ENCODE data around the gene JARID2.
A peak's percentile ranks its signal among the peaks of the same experiment; 100 is the strongest.

Gene JARID2

GRCh38 chr6:15376900-15377487 lies 131.1 kb downstream of the JARID2 start:
- DNase-seq (ENCODE audit: low read depth) = no peak

GRCh38 chr6:15378272-15378671 lies 132.4 kb downstream of the JARID2 start:
- DNase-seq (ENCODE audit: low read depth) = no peak

GRCh38 chr6:15378866-15379265 lies 133.0 kb downstream of the JARID2 start:
- DNase-seq (ENCODE audit: low read depth) = no peak

- no peak for DNase-seq (ENCODE audit: low read depth)
Measured at GRCh38 chr6:15380351-15380750, 134.5 kb downstream of the JARID2 start.

- no peak for DNase-seq (ENCODE audit: low read depth)
Measured at GRCh38 chr6:15382089-15382488, 136.2 kb downstream of the JARID2 start.

GRCh38 chr6:15382712-15383111 lies 136.8 kb downstream of the JARID2 start:
- no peak for DNase-seq (ENCODE audit: low read depth)

GRCh38 chr6:15384901-15385300 lies 139.0 kb downstream of the JARID2 start:
- DNase-seq (ENCODE audit: low read depth) = no peak

GRCh38 chr6:15385521-15385920 lies 139.7 kb downstream of the JARID2 start:
- no peak for DNase-seq (ENCODE audit: low read depth)

- DNase-seq (ENCODE audit: low read depth) = no peak
Measured at GRCh38 chr6:15386110-15386755, 140.4 kb downstream of the JARID2 start.

- no peak for DNase-seq (ENCODE audit: low read depth)
Measured at GRCh38 chr6:15386756-15387112, 140.9 kb downstream of the JARID2 start.

- no peak for DNase-seq (ENCODE audit: low read depth)
Measured at GRCh38 chr6:15387118-15387517, 141.2 kb downstream of the JARID2 start.

GRCh38 chr6:15389084-15389764 lies 143.4 kb downstream of the JARID2 start:
- DNase-seq (ENCODE audit: low read depth) = peak; percentile 52

GRCh38 chr6:15389765-15390723 lies 144.2 kb downstream of the JARID2 start:
- no peak for DNase-seq (ENCODE audit: low read depth)

GRCh38 chr6:15391500-15391899 lies 145.6 kb downstream of the JARID2 start:
- DNase-seq (ENCODE audit: low read depth) = no peak

GRCh38 chr6:15392182-15392581 lies 146.3 kb downstream of the JARID2 start:
- no peak for DNase-seq (ENCODE audit: low read depth)

- DNase-seq (ENCODE audit: low read depth) = no peak
Measured at GRCh38 chr6:15393605-15394004, 147.7 kb downstream of the JARID2 start.

- no peak for DNase-seq (ENCODE audit: low read depth)
Measured at GRCh38 chr6:15395087-15395486, 149.2 kb downstream of the JARID2 start.

- no peak for DNase-seq (ENCODE audit: low read depth)
Measured at GRCh38 chr6:15396808-15397207, 150.9 kb downstream of the JARID2 start.

GRCh38 chr6:15398633-15399275 lies 152.9 kb downstream of the JARID2 start:
- no peak for DNase-seq (ENCODE audit: low read depth)

- DNase-seq (ENCODE audit: low read depth) = peak; percentile 71
Measured at GRCh38 chr6:15399641-15400470, 154.0 kb downstream of the JARID2 start.

- no peak for DNase-seq (ENCODE audit: low read depth)
Measured at GRCh38 chr6:15400572-15401004, 154.7 kb downstream of the JARID2 start.

Data from stromal cell of bone marrow (primary cell).